Activated CD8-positive, alpha-beta memory T cell treated with anti-CD3 and anti-CD28 coated beads, Interleukin-2, amount 10 ng/mL, durations not matched to agents 7 days and 5 days (primary cell): Measurements from ENCODE around the gene TLR7. TPM values are rescaled to one million over a fixed set of nuclear protein-coding genes. Genes with fewer than 3 reads are reported as not detected.
A peak's percentile ranks its signal among the peaks of the same experiment; 100 is the strongest.

Experiments
- ATAC-seq: fragments of 150-1000 bp; cut with Tn5 transposase; one replicate; pipeline ENCODE4 v1.10.0; 2021; ENCODE audit warnings: moderate library complexity
- CTCF ChIA-PET: fragments of 350-600 bp; sonication (Branson Sonifier 250); formaldehyde crosslinking; loops from one replicate; lab custom pipeline; 2021; ENCODE audit warnings: antibody characterized with exemption; lab: Charles Lee
- DNase-seq: peaks from one replicate; pipeline ENCODE4 v3.0.0-alpha.2; 2020
- H3K27ac Mint-ChIP-seq: one replicate; pipeline ENCODE4 v1.8.0; 2021; ENCODE audit warnings: mild to moderate bottlenecking, mixed read lengths
- H3K27me3 Mint-ChIP-seq: one replicate; pipeline ENCODE4 v1.8.0; 2021; ENCODE audit warnings: mixed read lengths
- H3K36me3 Mint-ChIP-seq: one replicate; pipeline ENCODE4 v1.8.0; 2021; ENCODE audit warnings: mild to moderate bottlenecking, mixed read lengths
- H3K4me1 Mint-ChIP-seq: one replicate; pipeline ENCODE4 v1.8.0; 2021; ENCODE audit warnings: mixed read lengths
- H3K4me3 Mint-ChIP-seq: one replicate; pipeline ENCODE4 v1.8.0; 2021; ENCODE audit warnings: mild to moderate bottlenecking, moderate library complexity, mixed read lengths
- H3K9me3 Mint-ChIP-seq: one replicate; pipeline ENCODE4 v1.8.0; 2022; ENCODE audit warnings: low read depth, mixed read lengths
- total RNA-seq, 2 experiments: library from RNA; stranded (reverse); gene quantifications; one replicate each; pipeline ENCODE4 v1.2.3, GENCODE V29; 2021

TLR7 gene
- total RNA-seq, 2 experiments from 2014 or later, result 0.09 TPM; not detected in 1

GRCh38 chrX:12894074-12895030 is 27.5 kb downstream of the TLR7 start:
- Mint-ChIP-seq H3K27ac (no peak overlapping the region), H3K4me1 (peaks cover 35% of the 10 kb centered on the region), H3K27me3 (no peaks in the 10 kb centered on the region), H3K36me3 (no peaks in the 10 kb centered on the region), H3K9me3 (no peaks in the 10 kb centered on the region), H3K4me3 (no peak overlapping the region)
- CTCF ChIA-PET, result interaction anchor here (0.7 to 4.0 kb wide), 5 partner anchors 9 to 123 kb away, joined by 3 to 31 read pairs (median 4); no protein-coding TSS in a partner anchor
- DNase-seq (peak; percentile 60), ATAC-seq (peak; percentile 84)

GRCh38 chrX:12895866-12896265 is 29.0 kb downstream of the TLR7 start:
- Mint-ChIP-seq H3K4me1 (peaks cover 21% of the 10 kb centered on the region), H3K27me3 (no peaks in the 10 kb centered on the region), H3K9me3 (no peaks in the 10 kb centered on the region), H3K27ac (no peak overlapping the region), H3K4me3 (no peak overlapping the region), H3K36me3 (no peaks in the 10 kb centered on the region)
- CTCF ChIA-PET, result interaction anchor here (4.0 kb wide), 1 partner anchor 81 kb away, joined by 31 read pairs; no protein-coding TSS in a partner anchor
- ATAC-seq (no peak), DNase-seq (no peak)

- H3K36me3 Mint-ChIP-seq, result no peaks in the 10 kb centered on the region
Observed at GRCh38 chrX:12896935-12897334, 30.1 kb downstream of the TLR7 start.

DNA sequence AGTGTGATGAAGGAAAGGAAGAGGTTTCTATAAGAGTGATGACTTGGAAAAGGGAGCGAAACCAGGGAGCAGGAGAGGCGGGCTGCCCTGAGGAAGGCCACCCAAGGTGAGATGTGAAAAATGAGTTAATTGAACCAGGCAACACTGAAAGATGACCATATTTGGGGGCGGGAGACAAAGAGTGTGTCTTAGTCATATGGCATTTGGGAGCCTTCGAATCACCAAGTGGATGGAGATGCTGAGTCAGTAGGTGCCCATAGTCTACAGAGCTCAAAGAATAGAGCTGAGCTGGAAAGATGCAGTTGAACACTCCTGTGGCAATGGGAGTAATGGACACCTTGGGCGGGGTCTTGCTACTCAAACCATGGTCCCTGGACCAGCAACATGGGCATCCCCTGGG is 31.2 kb downstream of the TLR7 start:
- Mint-ChIP-seq H3K27me3 (no peaks in the 10 kb centered on the region), H3K27ac (no peak overlapping the region), H3K9me3 (no peaks in the 10 kb centered on the region), H3K4me1 (peaks cover 13% of the 10 kb centered on the region), H3K36me3 (no peaks in the 10 kb centered on the region), H3K4me3 (no peak overlapping the region)
- CTCF ChIA-PET, result interaction anchor here (5.3 kb wide), 1 partner anchor 84 kb away, joined by 30 read pairs; no protein-coding TSS in a partner anchor
- no peak for ATAC-seq
- DNase-seq, result no peak

More at GRCh38 chrX:12896935-12897334, 30.1 kb downstream of the TLR7 start:
- Mint-ChIP-seq H3K27me3 (no peaks in the 10 kb centered on the region), H3K9me3 (no peaks in the 10 kb centered on the region), H3K4me1 (peaks cover 17% of the 10 kb centered on the region), H3K27ac (no peak overlapping the region), H3K4me3 (no peak overlapping the region)
- DNase-seq (no peak), ATAC-seq (no peak)
- CTCF ChIA-PET, result interaction anchor here (0.6 to 5.3 kb wide), 2 partner anchors 83 to 219 kb away, joined by 4 to 30 read pairs; no protein-coding TSS in a partner anchor

DNA sequence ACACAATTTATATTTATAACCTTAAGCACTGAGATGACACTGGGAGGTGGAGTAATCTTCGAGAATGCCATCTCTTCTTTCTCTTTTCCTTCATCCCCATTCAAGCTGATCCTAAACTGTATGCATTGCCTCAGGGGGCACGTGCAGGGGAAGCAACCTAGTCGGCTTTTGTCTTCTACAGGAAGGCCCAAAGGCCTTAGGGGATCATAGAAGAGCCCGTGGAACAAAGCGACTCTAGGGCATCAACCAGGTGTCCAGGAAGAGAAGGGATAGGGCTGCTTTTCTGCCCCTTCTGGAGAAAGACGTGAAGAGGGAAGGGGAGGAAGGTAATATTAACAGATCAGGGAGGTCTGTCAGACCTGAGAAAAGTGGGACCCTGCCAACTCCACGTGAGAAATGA is 32.6 kb downstream of the TLR7 start:
- H3K27me3 Mint-ChIP-seq, result no peaks in the 10 kb centered on the region
- H3K36me3 Mint-ChIP-seq, result no peaks in the 10 kb centered on the region
- no peaks in the 10 kb centered on the region for H3K9me3 Mint-ChIP-seq
- no peak overlapping the region for H3K27ac Mint-ChIP-seq
- peaks cover 4% of the 10 kb centered on the region for H3K4me1 Mint-ChIP-seq
- CTCF ChIA-PET, result interaction anchor here (5.3 kb wide), 1 partner anchor 85 kb away, joined by 30 read pairs; no protein-coding TSS in a partner anchor
- DNase-seq (no peak), ATAC-seq (no peak)
- H3K4me3 Mint-ChIP-seq, result no peak overlapping the region

DNA sequence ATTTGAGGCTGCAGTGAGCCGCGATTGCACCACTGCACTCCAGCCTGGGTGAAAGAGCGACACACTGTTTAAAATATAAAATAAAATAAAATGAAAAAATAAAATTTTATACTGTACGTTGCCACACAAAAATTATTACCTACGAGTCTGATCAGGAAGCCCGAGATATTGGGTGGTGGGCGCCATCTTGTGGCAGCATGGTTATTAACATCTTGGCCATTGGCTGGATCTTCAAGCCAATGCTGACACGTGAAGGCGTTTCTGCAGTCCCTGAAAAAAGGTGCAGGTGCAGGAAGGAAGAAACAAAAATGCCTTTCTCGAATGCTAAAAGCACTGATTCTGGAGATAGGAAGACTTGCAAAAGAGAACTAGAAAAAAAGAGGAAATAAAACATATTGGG is 34.6 kb downstream of the TLR7 start:
- no peaks in the 10 kb centered on the region for H3K27me3 Mint-ChIP-seq
- H3K36me3 Mint-ChIP-seq, result no peaks in the 10 kb centered on the region
- H3K4me3 Mint-ChIP-seq, result no peak overlapping the region
- CTCF ChIA-PET, result interaction anchor here (0.7 to 5.3 kb wide), 5 partner anchors 59 to 209 kb away, joined by 3 to 30 read pairs (median 4); no protein-coding TSS in a partner anchor
- ATAC-seq (peak; percentile 47), DNase-seq (peak; percentile 74)
- H3K4me1 Mint-ChIP-seq, result peaks cover 4% of the 10 kb centered on the region
- H3K9me3 Mint-ChIP-seq, result no peaks in the 10 kb centered on the region
- no peak overlapping the region for H3K27ac Mint-ChIP-seq

GRCh38 chrX:12903646-12904045 is 36.8 kb downstream of the TLR7 start:
- H3K36me3 Mint-ChIP-seq, result no peaks in the 10 kb centered on the region

DNA sequence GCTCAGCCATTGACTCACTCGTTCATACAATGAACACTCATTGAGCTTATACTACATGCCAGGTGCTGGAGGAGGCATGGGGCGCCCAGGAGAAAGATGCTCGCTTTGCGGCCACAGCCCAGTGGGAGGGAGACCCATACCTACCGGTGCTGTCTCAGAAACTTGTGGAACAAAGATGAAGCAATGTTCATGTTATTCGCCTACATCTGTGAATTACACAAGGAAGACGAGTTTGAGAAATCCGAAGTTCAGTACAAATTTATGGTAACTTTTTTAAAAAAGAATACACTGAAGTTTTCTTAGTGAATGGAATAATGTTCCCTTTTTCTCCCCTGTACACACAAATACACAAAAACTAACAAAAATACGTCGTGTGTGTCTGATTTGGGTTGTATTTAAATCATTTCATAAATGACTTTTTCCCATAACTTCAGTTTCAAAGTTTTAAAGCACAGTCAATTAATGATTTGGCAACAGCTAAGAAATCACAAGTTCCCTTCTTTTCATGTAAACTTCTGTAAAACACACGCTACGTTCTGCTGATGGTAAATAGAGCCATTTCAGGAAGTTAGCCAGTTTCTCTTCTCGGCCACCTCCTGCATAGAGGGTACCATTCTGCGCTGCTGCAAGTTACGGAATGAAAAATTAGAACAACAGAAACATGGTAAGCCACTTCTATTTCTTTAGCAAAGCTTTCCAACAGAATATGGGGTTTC is 39.3 kb downstream of the TLR7 start, which contains the start of gene TLR8:
Gene TLR8 (plus strand): TSS at position 575 of the 716 bp plus-strand sequence. CDS start 87 bp downstream, at position 662.
- Mint-ChIP-seq H3K27ac (no peak within 1 kb of the TSS), H3K9me3 (no peaks in the 10 kb centered on the region), H3K4me1 (peaks cover 10% of the 10 kb centered on the region), H3K4me3 (no peak within 1 kb of the TSS), H3K27me3 (no peaks in the 10 kb centered on the region), H3K36me3 (no peaks in the 10 kb centered on the region)
- DNase-seq, result no peak
- ATAC-seq, result no peak
- CTCF ChIA-PET, result no interaction called here

More at GRCh38 chrX:12903646-12904045, 36.8 kb downstream of the TLR7 start:
- H3K4me1 Mint-ChIP-seq, result peaks cover 4% of the 10 kb centered on the region
- H3K4me3 Mint-ChIP-seq, result no peak overlapping the region
- no peaks in the 10 kb centered on the region for H3K27me3 Mint-ChIP-seq
- CTCF ChIA-PET, result interaction anchor here (1.1 to 1.5 kb wide), 2 partner anchors 89 to 585 kb away, joined by 4 read pairs; no protein-coding TSS in a partner anchor
- DNase-seq (no peak), ATAC-seq (no peak)
- H3K9me3 Mint-ChIP-seq, result no peaks in the 10 kb centered on the region
- H3K27ac Mint-ChIP-seq, result no peak overlapping the region

GRCh38 chrX:12910423-12911121 is 43.7 kb downstream of the TLR7 start:
- no peaks in the 10 kb centered on the region for H3K36me3 Mint-ChIP-seq
- ATAC-seq (no peak), DNase-seq (no peak)
- H3K4me1 Mint-ChIP-seq, result peaks cover 8% of the 10 kb centered on the region
- no peak overlapping the region for H3K27ac Mint-ChIP-seq
- CTCF ChIA-PET, result interaction anchor here (0.6 to 0.9 kb wide), 2 partner anchors 10 to 139 kb away, joined by 3 to 4 read pairs; no protein-coding TSS in a partner anchor
- H3K9me3 Mint-ChIP-seq, result no peaks in the 10 kb centered on the region
- peaks cover 2% of the 10 kb centered on the region for H3K27me3 Mint-ChIP-seq
- no peak overlapping the region for H3K4me3 Mint-ChIP-seq

GRCh38 chrX:12911122-12911470 is 44.2 kb downstream of the TLR7 start:
- no peak for ATAC-seq
- CTCF ChIA-PET, result interaction anchor here (0.9 kb wide), 1 partner anchor 140 kb away, joined by 3 read pairs; no protein-coding TSS in a partner anchor
- no peak overlapping the region for H3K4me3 Mint-ChIP-seq

DNA sequence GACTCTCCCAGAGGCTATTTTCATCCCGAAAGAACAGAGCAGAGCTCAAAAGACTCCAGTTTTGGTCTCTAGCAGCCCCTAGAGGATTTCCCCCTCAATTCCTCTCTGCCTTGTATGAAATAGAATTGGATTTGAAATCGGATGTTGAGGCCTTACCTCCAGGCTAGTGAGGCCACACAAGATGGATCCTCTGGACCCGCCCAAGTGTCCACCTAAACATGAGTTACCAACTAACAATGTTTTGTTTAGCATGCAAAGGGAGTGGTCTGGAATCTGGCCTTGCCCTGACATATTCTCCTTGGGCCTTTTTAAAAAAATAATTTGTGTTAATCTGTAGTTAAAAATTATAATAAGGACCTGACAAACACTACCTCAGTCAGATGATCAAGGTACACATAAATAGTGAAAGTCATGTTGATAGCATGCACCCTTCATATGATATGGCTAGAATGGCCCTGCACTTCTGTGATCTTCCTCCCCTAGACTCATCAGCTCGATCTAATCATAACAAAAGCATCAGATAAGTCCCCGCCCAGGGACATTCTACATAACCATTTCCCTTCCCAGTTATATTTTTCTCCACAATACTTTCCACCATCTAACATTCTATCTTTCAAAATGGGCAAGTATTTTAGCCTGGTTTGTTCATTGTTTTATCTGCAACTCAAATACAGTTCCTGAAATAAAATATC is 46.1 kb downstream of the TLR7 start:
- Mint-ChIP-seq H3K9me3 (no peaks in the 10 kb centered on the region), H3K36me3 (no peaks in the 10 kb centered on the region), H3K4me3 (no peak overlapping the region), H3K27ac (no peak overlapping the region), H3K4me1 (peaks cover 10% of the 10 kb centered on the region), H3K27me3 (peaks cover 2% of the 10 kb centered on the region)
- CTCF ChIA-PET, result no interaction called here
- no peak for ATAC-seq
- DNase-seq, result no peak

More at GRCh38 chrX:12911122-12911470, 44.2 kb downstream of the TLR7 start:
- DNase-seq, result no peak
- no peak overlapping the region for H3K27ac Mint-ChIP-seq
- peaks cover 8% of the 10 kb centered on the region for H3K4me1 Mint-ChIP-seq
- no peaks in the 10 kb centered on the region for H3K9me3 Mint-ChIP-seq
- no peaks in the 10 kb centered on the region for H3K36me3 Mint-ChIP-seq
- H3K27me3 Mint-ChIP-seq, result peaks cover 2% of the 10 kb centered on the region

DNA sequence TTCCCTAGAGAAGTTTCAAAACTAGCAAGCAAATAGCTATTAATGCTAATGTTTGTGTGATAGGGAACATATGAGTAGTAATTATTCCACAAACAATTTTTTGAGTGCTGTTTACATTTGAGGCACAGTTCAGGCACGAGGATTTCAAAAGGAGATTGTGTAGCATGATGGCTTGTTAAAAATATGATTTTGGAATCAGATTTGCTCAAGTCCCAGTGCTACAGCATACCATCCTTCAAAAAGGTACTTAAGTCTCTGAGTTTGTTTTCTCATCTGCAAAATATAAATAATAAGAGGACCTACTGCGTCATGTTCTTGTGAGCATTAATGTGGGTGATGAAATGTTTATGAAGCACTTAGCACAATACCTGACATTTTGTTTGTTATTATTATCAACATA is 50.9 kb downstream of the TLR7 start:
- no peaks in the 10 kb centered on the region for H3K9me3 Mint-ChIP-seq
- ATAC-seq (no peak), DNase-seq (no peak)
- peaks cover 15% of the 10 kb centered on the region for H3K4me1 Mint-ChIP-seq
- no peaks in the 10 kb centered on the region for H3K36me3 Mint-ChIP-seq
- no peak overlapping the region for H3K4me3 Mint-ChIP-seq
- no peak overlapping the region for H3K27ac Mint-ChIP-seq
- H3K27me3 Mint-ChIP-seq, result peaks cover 6% of the 10 kb centered on the region
- CTCF ChIA-PET, result interaction anchor here (1.2 kb wide), 1 partner anchor 103 kb away, joined by 3 read pairs; no protein-coding TSS in a partner anchor
